ENCODE measurements around the gene NOTCH3. TPM values are rescaled to one million over a fixed set of nuclear protein-coding genes. Genes with fewer than 3 reads are reported as not detected.

Gene NOTCH3
- total and polyA plus RNA-seq, 2 experiments from 2014 or later, result 25.2 to 34.8 TPM

GRCh38 chr19:15181394-15181793, 19.4 kb downstream of the NOTCH3 start:
- no peaks in the 10 kb centered on the region for H3K4me1 ChIP-seq (ENCODE audit: insufficient read depth)
- no peaks in the 10 kb centered on the region for H3K9me3 ChIP-seq (ENCODE audit: low read depth)
- no peak overlapping the region for H3K4me3 ChIP-seq
- H3K79me2 ChIP-seq, result no peaks in the 10 kb centered on the region
- H2AFZ ChIP-seq, result no peak overlapping the region
- no peak for DNase-seq (ENCODE audit: low spot score)
- no peak overlapping the region for H3K4me2 ChIP-seq
- no peak overlapping the region for H3K27ac ChIP-seq
- H3K27me3 ChIP-seq, result no peaks in the 10 kb centered on the region
- no peak for TF ChIP-seq EZH2 (IDR thresholded peaks at IDR 0.05; ENCODE audit: borderline replicate concordance)
- no peak for TF ChIP-seq EZH2phosphoT487 (IDR thresholded peaks at IDR 0.05; ENCODE audit: low read depth, severe bottlenecking, unreplicated experiment)
- TF ChIP-seq CTCF (IDR thresholded peaks at IDR 0.05; ENCODE audit: poor library complexity), result no peak
- H4K20me1 ChIP-seq (ENCODE audit: insufficient read depth, poor library complexity, severe bottlenecking), result no peaks in the 10 kb centered on the region
- H3K9me2 ChIP-seq (replicated peaks; ENCODE audit: insufficient read depth), result no peaks in the 10 kb centered on the region
- H3K36me3 ChIP-seq (replicated peaks; ENCODE audit: insufficient read depth, low read depth), result no peaks in the 10 kb centered on the region
- WGBS (ENCODE audit: low lambda C conversion rate, missing lambda C conversion rate), result 90% methylated on average over 20 of the region's 23 CpGs

- no peaks in the 10 kb centered on the region for H3K9me2 ChIP-seq (replicated peaks; ENCODE audit: insufficient read depth)
- H3K27ac ChIP-seq, result no peak overlapping the region
- H3K9me3 ChIP-seq (ENCODE audit: low read depth), result no peaks in the 10 kb centered on the region
- H3K27me3 ChIP-seq, result no peaks in the 10 kb centered on the region
- H3K4me1 ChIP-seq (ENCODE audit: insufficient read depth), result no peaks in the 10 kb centered on the region
- TF ChIP-seq EZH2phosphoT487 (IDR thresholded peaks at IDR 0.05; ENCODE audit: low read depth, severe bottlenecking, unreplicated experiment), result no peak
- TF ChIP-seq EZH2 (IDR thresholded peaks at IDR 0.05; ENCODE audit: borderline replicate concordance), result no peak
- TF ChIP-seq CTCF (IDR thresholded peaks at IDR 0.05; ENCODE audit: poor library complexity), result no peak
- H3K36me3 ChIP-seq (replicated peaks; ENCODE audit: insufficient read depth, low read depth), result no peaks in the 10 kb centered on the region
- 92% methylated on average over 37 of the region's 39 CpGs for WGBS (ENCODE audit: low lambda C conversion rate, missing lambda C conversion rate)
- H3K79me2 ChIP-seq, result no peaks in the 10 kb centered on the region
- DNase-seq (ENCODE audit: low spot score), result no peak
- H3K4me2 ChIP-seq, result no peak overlapping the region
- H3K4me3 ChIP-seq, result no peak overlapping the region
- no peak overlapping the region for H2AFZ ChIP-seq
- no peaks in the 10 kb centered on the region for H4K20me1 ChIP-seq (ENCODE audit: insufficient read depth, poor library complexity, severe bottlenecking)
These were observed 20.1 kb downstream of the NOTCH3 start for GRCh38 chr19:15180451-15181390.

- Histone ChIP-seq H3K4me1 (ENCODE audit: insufficient read depth) (no peaks in the 10 kb centered on the region), H3K9me2 (replicated peaks; ENCODE audit: insufficient read depth) (no peaks in the 10 kb centered on the region), H4K20me1 (ENCODE audit: insufficient read depth, poor library complexity, severe bottlenecking) (no peaks in the 10 kb centered on the region), H3K79me2 (no peaks in the 10 kb centered on the region), H3K36me3 (replicated peaks; ENCODE audit: insufficient read depth, low read depth) (no peaks in the 10 kb centered on the region), H2AFZ (no peak overlapping the region), H3K27ac (no peak overlapping the region), H3K4me3 (no peak overlapping the region), H3K4me2 (no peak overlapping the region), H3K27me3 (no peaks in the 10 kb centered on the region), H3K9me3 (ENCODE audit: low read depth) (no peaks in the 10 kb centered on the region)
- DNase-seq (ENCODE audit: low spot score), result no peak
- WGBS (ENCODE audit: low lambda C conversion rate, missing lambda C conversion rate), result 94% methylated on average over 30 of the region's 33 CpGs
- TF ChIP-seq EZH2phosphoT487 (IDR thresholded peaks at IDR 0.05; ENCODE audit: low read depth, severe bottlenecking, unreplicated experiment), result no peak
- no peak for TF ChIP-seq CTCF (IDR thresholded peaks at IDR 0.05; ENCODE audit: poor library complexity)
- no peak for TF ChIP-seq EZH2 (IDR thresholded peaks at IDR 0.05; ENCODE audit: borderline replicate concordance)
These were observed 22.0 kb downstream of the NOTCH3 start for GRCh38 chr19:15178629-15179308.
